Astrocyte (in vitro differentiated cells and primary cell): ENCODE data around the gene STK26. TPM values are rescaled to one million over a fixed set of nuclear protein-coding genes. Genes with fewer than 3 reads are reported as not detected.
A peak's percentile ranks its signal among the peaks of the same experiment; 100 is the strongest.

ENCODE experiments used
- DNase-seq: peaks from one replicate; pipeline ENCODE4 v3.0.0-alpha.2; 2010; ENCODE audit warnings: low read depth
- FAIRE-seq: peaks from 2 replicates; lab custom pipeline; 2011; peaks lifted over from hg19 to GRCh38; lab: Jason Lieb, UNC
- H2AFZ ChIP-seq: 2 replicates; pipeline ENCODE4 v1.6.0; 2012; ENCODE audit warnings: low read depth, low read length, inconsistent platforms
- H3K27ac ChIP-seq: 2 replicates; pipeline ENCODE4 v1.5.1; 2011; ENCODE audit warnings: low read depth, low read length, inconsistent platforms
- H3K27me3 ChIP-seq: 2 replicates; pipeline ENCODE4 v1.6.0; 2011; ENCODE audit warnings: low read length, inconsistent platforms; ENCODE audit not compliant: insufficient read depth
- H3K36me3 ChIP-seq: 2 replicates; pipeline ENCODE4 v1.5.1; 2011; ENCODE audit warnings: low read length, inconsistent platforms; ENCODE audit not compliant: insufficient read depth
- H3K4me1 ChIP-seq: 2 replicates; pipeline ENCODE4 v1.5.1; 2011; ENCODE audit warnings: low read length, inconsistent platforms; ENCODE audit not compliant: insufficient read depth
- H3K4me2 ChIP-seq: 2 replicates; pipeline ENCODE4 v1.6.0; 2012; ENCODE audit warnings: low read length, inconsistent platforms
- H3K4me3 ChIP-seq: 2 replicates; pipeline ENCODE4 v1.5.1; 2011; ENCODE audit warnings: low read depth, mild to moderate bottlenecking, low read length, inconsistent platforms; ENCODE audit not compliant: insufficient read depth
- H3K79me2 ChIP-seq: 2 replicates; pipeline ENCODE4 v1.6.0; 2012; ENCODE audit warnings: mild to moderate bottlenecking, low read length, inconsistent platforms; ENCODE audit not compliant: insufficient read depth
- H3K9ac ChIP-seq: 2 replicates; pipeline ENCODE4 v1.6.0; 2012; ENCODE audit warnings: mild to moderate bottlenecking, low read length, inconsistent platforms
- H3K9me3 ChIP-seq: 2 replicates; pipeline ENCODE4 v1.5.1; 2012; ENCODE audit warnings: low read depth, mild to moderate bottlenecking, low read length, inconsistent platforms; ENCODE audit not compliant: insufficient read depth
- H4K20me1 ChIP-seq: 2 replicates; pipeline ENCODE4 v1.6.0; 2012; ENCODE audit warnings: low read length, inconsistent platforms; ENCODE audit not compliant: insufficient read depth
- H3K27ac Mint-ChIP-seq: one replicate; pipeline ENCODE4 v1.8.0; 2021; ENCODE audit warnings: mild to moderate bottlenecking, mixed read lengths; ENCODE audit not compliant: unreplicated experiment
- H3K27me3 Mint-ChIP-seq: one replicate; pipeline ENCODE4 v1.8.0; 2021; ENCODE audit warnings: low read depth, mixed read lengths; ENCODE audit not compliant: unreplicated experiment
- H3K36me3 Mint-ChIP-seq: one replicate; pipeline ENCODE4 v1.8.0; 2021; ENCODE audit warnings: low read depth, mixed read lengths; ENCODE audit not compliant: unreplicated experiment
- H3K4me1 Mint-ChIP-seq: one replicate; pipeline ENCODE4 v1.8.0; 2021; ENCODE audit warnings: low read depth, mixed read lengths; ENCODE audit not compliant: unreplicated experiment
- H3K4me3 Mint-ChIP-seq: one replicate; pipeline ENCODE4 v1.8.0; 2021; ENCODE audit warnings: mild to moderate bottlenecking, moderate library complexity, mixed read lengths; ENCODE audit not compliant: unreplicated experiment
- H3K9me3 Mint-ChIP-seq: one replicate; pipeline ENCODE4 v1.8.0; 2021; ENCODE audit warnings: mild to moderate bottlenecking, mixed read lengths; ENCODE audit not compliant: unreplicated experiment
- CTCF ChIP-seq: IDR thresholded peaks from 2 replicates; pipeline ENCODE4 v1.5.1; 2011; ENCODE audit warnings: low read depth, mild to moderate bottlenecking, inconsistent platforms, low read length, moderate library complexity; ENCODE audit not compliant: insufficient read depth
- EZH2 ChIP-seq: IDR thresholded peaks from 2 replicates; pipeline ENCODE4 v1.6.1; 2012; ENCODE audit warnings: mild to moderate bottlenecking, low read length, inconsistent platforms; ENCODE audit not compliant: insufficient read depth
- total RNA-seq: library from RNA; stranded (reverse); gene quantifications from 2 replicates; pipeline ENCODE4 v1.2.1, GENCODE V29; 2021

Gene STK26
- total RNA-seq, 1 donor from 2014 or later, result 69.4 TPM

GRCh38 chrX:132086672-132087071, 63.6 kb downstream of the STK26 start:
- Histone ChIP-seq H3K4me1 (no peaks in the 10 kb centered on the region), H3K9ac (no peak overlapping the region), H2AFZ (no peak overlapping the region), H3K9me3 (no peaks in the 10 kb centered on the region), H3K27me3 (no peaks in the 10 kb centered on the region), H3K4me3 (no peak overlapping the region), H3K36me3 (no peaks in the 10 kb centered on the region), H3K79me2 (no peaks in the 10 kb centered on the region), H4K20me1 (no peaks in the 10 kb centered on the region), H3K4me2 (peak overlapping the region; percentile 18), H3K27ac (no peak overlapping the region)
- H3K9me3 Mint-ChIP-seq, result no peaks in the 10 kb centered on the region
- peaks cover 3% of the 10 kb centered on the region for H3K4me1 Mint-ChIP-seq
- no peaks in the 10 kb centered on the region for H3K27me3 Mint-ChIP-seq
- no peaks in the 10 kb centered on the region for H3K36me3 Mint-ChIP-seq
- peak; percentile 6 for DNase-seq
- TF ChIP-seq CTCF (no peak), EZH2 (no peak)
- no peak overlapping the region for H3K4me3 Mint-ChIP-seq
- FAIRE-seq, result peak; percentile 50
- peak overlapping the region; percentile 41 for H3K27ac Mint-ChIP-seq

GRCh38 chrX:132088864-132089263, 65.8 kb downstream of the STK26 start:
- Mint-ChIP-seq H3K36me3 (no peaks in the 10 kb centered on the region), H3K4me1 (peaks cover 3% of the 10 kb centered on the region), H3K27me3 (no peaks in the 10 kb centered on the region), H3K9me3 (no peaks in the 10 kb centered on the region), H3K27ac (no peak overlapping the region), H3K4me3 (no peak overlapping the region)
- Histone ChIP-seq H3K27ac (no peak overlapping the region), H3K4me1 (no peaks in the 10 kb centered on the region), H3K9ac (no peak overlapping the region), H4K20me1 (no peaks in the 10 kb centered on the region), H2AFZ (no peak overlapping the region), H3K4me2 (no peak overlapping the region), H3K27me3 (no peaks in the 10 kb centered on the region), H3K36me3 (no peaks in the 10 kb centered on the region), H3K4me3 (no peak overlapping the region), H3K79me2 (no peaks in the 10 kb centered on the region), H3K9me3 (no peaks in the 10 kb centered on the region)
- no peak for TF ChIP-seq CTCF
- TF ChIP-seq EZH2, result no peak
- FAIRE-seq (peak; percentile 73), DNase-seq (no peak)

GRCh38 chrX:132090403-132091159, 67.5 kb downstream of the STK26 start:
- H2AFZ ChIP-seq, result no peak overlapping the region
- peak; percentile 82 for FAIRE-seq
- H3K9me3 Mint-ChIP-seq, result no peaks in the 10 kb centered on the region

More at GRCh38 chrX:132090403-132091159, 67.5 kb downstream of the STK26 start:
- Histone ChIP-seq H3K36me3 (no peaks in the 10 kb centered on the region), H3K27ac (no peak overlapping the region), H3K4me2 (no peak overlapping the region), H3K9ac (no peak overlapping the region), H3K27me3 (no peaks in the 10 kb centered on the region), H3K4me1 (no peaks in the 10 kb centered on the region), H3K4me3 (no peak overlapping the region), H3K9me3 (no peaks in the 10 kb centered on the region), H3K79me2 (no peaks in the 10 kb centered on the region), H4K20me1 (no peaks in the 10 kb centered on the region)
- Mint-ChIP-seq H3K27ac (no peak overlapping the region), H3K27me3 (no peaks in the 10 kb centered on the region), H3K4me1 (peaks cover 7% of the 10 kb centered on the region), H3K4me3 (no peak overlapping the region), H3K36me3 (no peaks in the 10 kb centered on the region)
- TF ChIP-seq CTCF (no peak), EZH2 (no peak)
- no peak for DNase-seq
